Loucy (cell line): ENCODE results near the gene MUC5AC.

Experiments used
- CTCF ChIP-seq: fragments of 200-600 bp; sonication (generic); conservative IDR thresholded peaks from 2 replicates; pipeline ENCODE4 v1.5.1; 2014; ENCODE audit warnings: mild to moderate bottlenecking, antibody characterized with exemption, low read length
- EZH2phosphoT487 ChIP-seq: fragments of 200-600 bp; IDR thresholded peaks from 2 replicates; pipeline ENCODE4 v1.6.1; 2018; ENCODE audit warnings: antibody characterized with exemption, mild to moderate bottlenecking, moderate library complexity, borderline replicate concordance

GRCh38 chr11:1236316-1237127, 78.8 kb downstream of the MUC5AC start:
- no peak for TF ChIP-seq CTCF
- TF ChIP-seq EZH2phosphoT487: no peak
